HUDEP-2 (cell line): ENCODE measurements around the gene TDRD7.
A peak's percentile ranks its signal among the peaks of the same experiment; 100 is the strongest.
"Not testable (repeated sequence)": the region's sequence is repeated elsewhere in the genome, so short reads cannot be mapped to it uniquely, and the experiment has no call there.

Source experiments
- DNase-seq, 76 experiments: peaks; one replicate each; lab custom pipeline; 2025; ENCODE audit not compliant: unreplicated experiment in 76 of 76; lab: John Stamatoyannopoulos, UW

The TDRD7 gene

GRCh38 chr9:97474372-97474925, 62.6 kb downstream of the TDRD7 start:
- no peak for DNase-seq

DNA sequence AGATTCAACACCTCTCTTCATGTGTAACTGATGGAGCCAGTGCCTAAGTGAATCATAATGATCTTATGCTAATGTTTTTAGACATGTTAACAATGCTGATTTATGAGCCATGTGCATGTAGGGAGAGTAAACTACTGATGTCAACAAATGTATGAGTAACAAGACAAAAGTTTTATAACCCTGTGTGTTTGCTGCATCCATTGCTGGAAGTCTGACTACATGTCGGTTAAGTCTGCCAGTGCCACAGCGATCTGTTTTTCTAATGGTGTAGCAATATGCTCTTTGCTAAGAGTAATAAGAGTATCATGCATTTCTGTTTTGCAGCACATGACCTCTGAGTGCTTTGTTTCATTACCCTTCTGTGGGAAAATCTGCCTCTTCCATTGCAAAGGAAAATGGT, 63.2 kb downstream of the TDRD7 start:
- DNase-seq, result no peak

DNA sequence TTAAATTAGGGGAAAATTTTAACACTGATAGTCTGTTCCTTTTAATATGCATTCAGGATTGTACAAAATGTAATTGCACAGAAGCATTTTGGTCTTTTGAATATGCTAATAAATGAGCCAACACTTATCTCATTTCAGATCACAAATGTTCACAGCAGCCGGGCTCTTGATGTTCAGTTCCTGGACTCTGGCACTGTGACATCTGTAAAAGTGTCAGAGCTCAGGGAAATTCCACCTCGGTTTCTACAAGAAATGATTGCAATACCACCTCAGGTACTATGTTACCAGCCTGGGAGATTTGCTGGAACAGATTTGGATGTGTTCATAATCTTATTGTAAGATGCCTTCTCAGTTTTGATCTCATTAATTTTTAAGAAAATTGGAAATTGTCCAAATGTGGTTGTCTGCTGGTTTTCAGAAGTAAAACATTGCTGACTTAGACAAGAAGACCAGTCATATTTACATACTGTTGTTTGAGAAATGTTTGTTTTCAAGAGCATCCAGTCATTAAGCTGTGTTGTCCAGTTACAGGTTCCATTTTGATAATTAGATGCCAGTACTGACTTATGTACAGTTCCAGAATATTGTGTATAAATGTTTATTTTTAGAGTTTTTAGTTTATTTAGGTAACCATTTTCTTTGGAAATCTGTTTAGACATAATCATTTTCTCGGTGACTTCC, 66.5 kb downstream of the TDRD7 start:
- DNase-seq, result peak in 1 of 76 experiments; percentile 1

DNA sequence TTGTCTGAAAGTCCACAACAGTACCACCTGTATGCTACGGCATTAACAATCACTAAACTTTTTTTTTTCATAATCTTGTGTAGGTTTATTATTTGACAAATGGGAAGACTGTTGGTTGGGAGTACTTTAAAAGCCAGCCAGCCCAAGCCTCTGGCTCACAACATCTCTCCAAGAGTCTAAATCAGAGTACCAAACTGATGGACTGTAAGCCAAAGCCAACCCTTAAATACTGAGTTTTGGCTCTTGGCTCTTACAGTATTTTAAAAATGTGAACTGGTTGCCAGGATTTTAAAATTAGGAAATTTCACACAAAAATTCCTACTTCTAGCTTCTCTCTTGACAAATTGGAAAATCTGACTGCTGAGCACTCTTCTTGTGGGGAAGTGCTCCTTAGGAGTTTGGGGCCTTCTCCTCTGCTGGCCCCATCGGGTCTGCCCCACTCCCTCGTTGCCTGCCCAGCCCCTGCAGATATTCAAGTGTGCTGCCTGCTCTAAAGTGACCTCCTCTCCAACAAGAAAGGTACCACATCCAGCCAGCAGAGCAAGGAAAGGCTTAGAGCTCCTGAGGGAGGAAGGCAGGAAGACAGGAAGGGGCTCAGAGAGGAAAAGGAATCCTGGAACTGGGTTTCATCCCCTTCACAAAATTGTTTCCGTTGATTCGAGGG, 67.7 kb downstream of the TDRD7 start:
- no peak for DNase-seq

GRCh38 chr9:97480174-97480573, 68.3 kb downstream of the TDRD7 start:
- DNase-seq, result no peak

DNA sequence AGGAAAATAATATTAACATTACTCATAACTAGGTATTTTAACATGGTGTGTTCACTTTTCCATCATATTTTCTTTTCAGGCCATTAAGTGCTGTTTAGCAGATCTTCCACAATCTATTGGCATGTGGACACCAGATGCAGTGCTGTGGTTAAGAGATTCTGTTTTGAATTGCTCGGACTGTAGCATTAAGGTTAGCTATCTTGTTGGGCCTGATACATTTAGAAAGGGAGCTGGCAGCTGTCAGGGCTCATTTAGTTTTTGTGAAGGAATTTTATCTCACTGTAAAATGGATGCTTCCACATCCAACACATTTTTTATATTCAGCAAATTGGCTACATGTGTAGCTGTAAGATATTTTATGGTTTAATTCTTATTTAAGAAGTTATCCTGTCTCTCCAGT, 68.9 kb downstream of the TDRD7 start:
- no peak for DNase-seq

DNA sequence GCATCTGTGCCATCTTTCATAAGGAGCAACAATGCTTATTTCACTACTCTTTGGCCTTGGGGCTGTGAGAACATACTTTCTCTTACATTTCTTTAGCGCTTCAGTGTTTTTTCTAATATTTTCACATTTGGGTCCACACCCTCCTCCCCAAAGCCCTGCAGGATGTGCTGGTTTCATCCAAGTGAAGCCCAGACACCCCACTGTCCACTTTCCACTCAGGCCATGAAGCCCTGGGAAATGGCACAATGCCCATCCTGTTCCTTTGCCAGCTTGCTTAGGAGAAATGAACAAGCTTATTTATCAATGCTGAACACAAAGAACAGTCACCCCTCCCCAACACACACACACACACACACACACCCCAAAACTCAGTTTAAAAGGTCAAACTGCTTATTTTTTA, 72.2 kb downstream of the TDRD7 start:
- DNase-seq, result no peak

DNA sequence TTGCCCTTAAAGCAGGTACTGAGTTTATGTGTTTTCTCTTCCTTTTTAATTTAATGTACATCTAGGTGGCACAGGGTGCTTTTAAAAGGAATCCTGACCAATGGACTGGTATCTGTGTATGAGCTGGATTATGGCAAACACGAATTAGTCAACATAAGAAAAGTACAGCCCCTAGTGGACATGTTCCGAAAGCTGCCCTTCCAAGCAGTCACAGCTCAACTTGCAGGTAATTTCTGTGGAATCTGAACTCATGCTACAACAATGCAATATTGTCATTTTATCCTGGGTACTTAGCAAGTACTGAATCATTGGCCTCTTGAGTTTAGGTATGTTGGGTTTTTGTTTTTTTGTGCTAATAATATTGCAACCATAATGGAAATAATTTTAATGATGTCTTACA, 75.2 kb downstream of the TDRD7 start:
- DNase-seq, result peak in 5 of 76 experiments; percentile 4 to 23 (median 10)

DNA sequence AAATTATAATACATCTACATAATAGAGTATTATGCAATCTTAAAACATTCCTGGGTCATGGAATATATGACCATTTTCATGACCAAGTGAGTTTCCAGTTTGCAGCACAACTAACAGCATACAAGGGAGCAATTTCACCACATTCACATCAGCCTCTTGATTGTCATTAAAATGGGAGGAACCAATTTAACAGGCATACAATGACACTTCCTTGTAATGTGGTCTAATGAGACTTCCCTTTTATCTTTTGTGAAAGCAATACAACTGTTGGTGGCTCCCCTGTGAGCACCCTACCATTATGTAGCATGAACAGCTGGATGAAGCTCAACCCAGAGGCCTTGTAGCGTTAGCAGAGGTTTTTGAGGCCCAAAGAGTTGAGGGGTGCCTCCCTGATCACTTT, 76.0 kb downstream of the TDRD7 start:
- no peak for DNase-seq

DNA sequence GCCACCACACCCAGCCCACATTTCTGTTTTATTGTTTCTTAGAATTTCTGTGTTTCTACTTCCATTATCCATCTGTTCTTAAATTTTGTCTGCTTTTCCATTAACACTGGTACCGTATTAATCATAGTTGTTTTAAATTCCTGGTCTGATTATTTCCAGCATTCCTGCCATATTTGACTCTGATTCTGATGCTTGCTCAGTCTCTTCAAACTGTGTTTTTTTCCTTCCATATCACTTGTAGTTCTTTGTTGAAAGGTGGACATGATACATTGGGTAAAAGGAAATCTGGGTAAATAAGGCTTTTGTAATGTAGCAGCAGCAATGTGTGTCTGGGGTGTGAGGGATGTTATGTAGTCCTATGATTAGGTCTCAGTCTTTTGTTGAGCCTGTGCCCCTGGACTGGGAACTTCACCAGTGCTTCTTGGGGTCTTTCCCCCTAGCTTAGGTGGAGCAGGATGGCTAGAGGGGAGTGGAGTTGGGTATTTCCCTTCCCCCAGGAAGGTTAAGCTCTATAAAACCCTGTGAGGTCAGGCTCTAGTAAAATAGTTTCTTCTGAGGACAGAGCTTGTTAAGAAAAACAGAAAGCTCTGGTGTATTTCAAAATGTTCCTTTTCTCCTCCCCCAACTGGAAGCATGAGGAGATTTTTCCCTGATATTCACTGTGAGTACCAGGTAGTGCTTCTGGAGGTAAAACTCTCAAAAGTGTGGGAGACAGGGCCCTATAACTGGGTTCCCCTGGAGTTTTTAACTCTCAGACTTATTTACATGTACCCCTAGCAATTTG, 79.5 kb downstream of the TDRD7 start:
- DNase-seq, result no peak

- DNase-seq, result not testable (repeated sequence)
Observed at GRCh38 chr9:97497558-97498375, 85.9 kb downstream of the TDRD7 start.

DNA sequence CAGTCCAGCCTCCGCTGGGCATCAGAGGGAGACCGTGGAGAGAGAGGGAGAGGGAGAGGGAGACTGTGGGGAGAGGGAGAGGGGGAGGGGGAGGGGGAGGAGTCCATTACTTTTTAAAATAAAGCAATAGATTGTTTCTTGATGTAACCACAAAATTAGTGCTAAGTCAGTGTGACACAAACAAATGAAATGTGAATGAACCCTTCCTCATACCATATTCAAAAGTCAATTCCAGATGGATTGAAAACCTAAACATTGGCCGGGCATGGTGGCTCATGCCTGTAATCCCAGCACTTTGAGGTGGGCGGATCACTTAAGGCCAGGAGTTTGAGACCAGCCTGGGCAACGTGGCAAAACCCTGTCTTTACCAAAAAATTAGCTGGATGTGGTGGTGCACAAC, 87.0 kb downstream of the TDRD7 start:
- DNase-seq, result not testable (repeated sequence)

DNA sequence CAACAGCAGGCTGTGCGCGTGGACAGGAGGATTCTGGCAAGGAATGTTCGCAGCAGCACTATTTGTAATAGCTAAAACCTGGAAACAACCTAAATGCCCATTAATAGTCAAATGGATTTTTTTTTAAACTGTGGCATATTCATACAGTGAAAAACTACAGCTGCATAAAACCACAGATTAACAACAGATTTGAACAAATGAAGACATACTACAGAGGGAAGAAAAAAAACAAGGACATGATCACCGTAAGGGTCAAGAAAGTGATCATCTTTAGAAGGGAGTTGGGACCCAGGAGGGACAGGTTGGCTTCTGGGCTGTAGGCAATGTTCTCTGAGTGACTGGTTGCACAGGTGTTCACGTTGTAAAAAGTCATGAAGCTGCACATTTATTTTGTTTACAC, 88.4 kb downstream of the TDRD7 start:
- DNase-seq, result no peak

- no peak for DNase-seq
Observed at GRCh38 chr9:97500765-97501176, 88.9 kb downstream of the TDRD7 start.

DNA sequence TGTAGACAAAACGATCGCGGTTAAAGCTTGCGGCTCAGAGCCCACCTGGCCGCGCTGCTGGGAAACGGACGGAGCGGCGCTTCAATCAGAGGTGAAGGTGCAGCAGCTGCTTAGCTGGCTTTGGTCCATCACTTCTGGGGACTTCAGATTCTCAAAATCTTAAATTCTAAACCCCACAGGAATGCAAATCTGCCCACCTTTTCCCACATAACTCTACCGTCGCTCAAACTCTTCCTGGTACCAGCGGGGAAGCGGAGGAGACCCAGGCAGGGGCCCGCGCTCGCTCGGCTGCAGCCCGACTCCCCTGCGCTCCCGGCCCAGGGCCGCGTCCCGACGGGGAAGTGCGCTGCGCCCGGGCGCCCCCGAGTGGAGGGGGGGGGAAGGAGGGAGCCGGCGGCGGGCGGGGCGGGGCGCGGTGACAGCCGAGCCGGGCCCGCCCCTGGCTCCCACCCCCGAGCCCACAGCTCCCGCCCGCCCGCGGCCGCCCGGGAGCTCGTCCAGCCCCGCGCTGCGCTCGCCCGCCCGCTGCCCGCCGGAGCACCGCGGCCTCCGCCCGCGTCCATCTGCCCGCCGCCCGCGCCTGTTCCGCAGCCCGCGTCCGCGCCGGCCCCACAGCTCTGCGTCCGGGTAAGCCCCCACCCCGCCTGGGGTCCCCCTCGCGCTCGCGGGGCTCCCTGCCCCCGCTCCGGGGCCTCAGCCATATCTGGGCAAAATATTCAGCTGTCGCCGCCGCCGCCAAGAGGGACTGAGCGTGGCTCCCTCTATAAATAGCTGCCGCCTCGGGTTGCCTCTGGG, 89.5 kb downstream of the TDRD7 start, which contains the start of gene TMOD1:
Gene TMOD1, plus strand, starts transcription at position 490 of the 795 bp plus-strand sequence. CDS start 22,523 bp downstream, outside the sequence.
- DNase-seq, result peak in 58 of 76 experiments; percentile 7 to 80 (median 57)

- peak in 2 of 76 experiments; percentile 5 to 38 for DNase-seq
Observed at GRCh38 chr9:97501972-97502221, 90.0 kb downstream of the TDRD7 start.

- peak in 14 of 76 experiments; percentile 2 to 52 (median 17) for DNase-seq
Observed at GRCh38 chr9:97502222-97502983, 90.5 kb downstream of the TDRD7 start.

GRCh38 chr9:97502984-97503861, 91.3 kb downstream of the TDRD7 start:
- peak in 74 of 76 experiments; percentile 30 to 95 (median 81) for DNase-seq
